ENCODE measurements around the gene DYNLT4. TPM values are rescaled to one million over a fixed set of nuclear protein-coding genes. Genes with fewer than 3 reads are reported as not detected.

The DYNLT4 gene
- total RNA-seq, 2 donors from 2014 or later = 0.64 TPM; not detected in 1

DNA sequence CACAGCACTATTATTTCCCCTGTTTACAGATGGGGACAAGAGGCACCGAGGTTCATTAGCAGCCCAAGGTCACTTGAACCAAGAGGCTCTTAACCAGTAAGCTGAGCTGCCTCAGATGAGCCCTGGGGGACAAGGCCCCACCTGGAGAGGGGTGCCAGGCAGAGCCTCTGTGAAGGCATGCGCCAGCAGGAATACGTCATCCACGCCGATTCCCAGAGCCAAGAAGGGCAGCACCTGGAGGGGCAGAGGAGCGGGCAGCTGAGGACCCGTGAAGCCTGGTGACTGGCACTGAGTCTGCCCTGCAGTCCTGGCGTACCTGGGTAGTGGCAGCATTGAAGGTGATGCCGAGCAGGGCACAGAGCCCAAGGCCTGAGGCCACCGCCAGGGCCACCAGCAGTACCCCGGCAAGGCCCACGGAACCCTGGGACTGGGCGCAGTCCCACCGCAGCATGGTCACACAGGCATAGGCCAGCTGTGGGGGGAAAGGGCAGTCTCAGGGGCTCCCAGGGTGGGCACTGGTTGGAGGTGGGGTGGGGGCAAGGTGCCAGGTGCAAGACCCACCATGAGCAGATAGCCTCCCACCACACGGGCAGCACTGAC lies 21.8 kb upstream of the DYNLT4 start:
- 95 to 96% methylated on average over 12 to 15 of the region's 15 CpGs for whole genome bisulfite sequencing, 2 experiments (ENCODE audit: insufficient coverage in 1 of 2, insufficient read length in 1 of 2)
- H3K9ac ChIP-seq (ENCODE audit: extremely low read depth, low read length, poor library complexity, severe bottlenecking) = no peak overlapping the region
- TF ChIP-seq, protein P1, sequence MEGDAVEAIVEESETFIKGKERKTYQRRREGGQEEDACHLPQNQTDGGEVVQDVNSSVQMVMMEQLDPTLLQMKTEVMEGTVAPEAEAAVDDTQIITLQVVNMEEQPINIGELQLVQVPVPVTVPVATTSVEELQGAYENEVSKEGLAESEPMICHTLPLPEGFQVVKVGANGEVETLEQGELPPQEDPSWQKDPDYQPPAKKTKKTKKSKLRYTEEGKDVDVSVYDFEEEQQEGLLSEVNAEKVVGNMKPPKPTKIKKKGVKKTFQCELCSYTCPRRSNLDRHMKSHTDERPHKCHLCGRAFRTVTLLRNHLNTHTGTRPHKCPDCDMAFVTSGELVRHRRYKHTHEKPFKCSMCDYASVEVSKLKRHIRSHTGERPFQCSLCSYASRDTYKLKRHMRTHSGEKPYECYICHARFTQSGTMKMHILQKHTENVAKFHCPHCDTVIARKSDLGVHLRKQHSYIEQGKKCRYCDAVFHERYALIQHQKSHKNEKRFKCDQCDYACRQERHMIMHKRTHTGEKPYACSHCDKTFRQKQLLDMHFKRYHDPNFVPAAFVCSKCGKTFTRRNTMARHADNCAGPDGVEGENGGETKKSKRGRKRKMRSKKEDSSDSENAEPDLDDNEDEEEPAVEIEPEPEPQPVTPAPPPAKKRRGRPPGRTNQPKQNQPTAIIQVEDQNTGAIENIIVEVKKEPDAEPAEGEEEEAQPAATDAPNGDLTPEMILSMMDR (conservative IDR thresholded peaks at IDR 0.05) = no peak
- H3K27ac Mint-ChIP-seq = no peak overlapping the region
- no peak overlapping the region for H3K4me3 Mint-ChIP-seq
- no peaks in the 10 kb centered on the region for H3K9me3 ChIP-seq (ENCODE audit: control insufficient read depth, low read length)
- no peaks in the 10 kb centered on the region for H3K27me3 Mint-ChIP-seq (ENCODE audit: insufficient read depth)
- no peaks in the 10 kb centered on the region for H3K27me3 ChIP-seq (ENCODE audit: control insufficient read depth, insufficient read depth, low read length, poor library complexity, severe bottlenecking)
- H3K27ac ChIP-seq (ENCODE audit: low read depth, low read length) = no peak overlapping the region
- H3K9me3 Mint-ChIP-seq = no peaks in the 10 kb centered on the region
- no peaks in the 10 kb centered on the region for H3K36me3 Mint-ChIP-seq (ENCODE audit: low read depth)
- peaks cover 9% of the 10 kb centered on the region for H3K4me1 Mint-ChIP-seq
- no peaks in the 10 kb centered on the region for H3K4me1 ChIP-seq (ENCODE audit: control insufficient read depth, insufficient read depth, low read length)
- H3K4me3 ChIP-seq (ENCODE audit: low read length) = no peak overlapping the region
- no peaks in the 10 kb centered on the region for H3K36me3 ChIP-seq (ENCODE audit: control insufficient read depth, insufficient read depth, low read length)
- no peak for DNase-seq

- Histone ChIP-seq H3K36me3 (ENCODE audit: control insufficient read depth, insufficient read depth, low read length) (no peaks in the 10 kb centered on the region), H3K4me3 (ENCODE audit: low read length) (no peak overlapping the region), H3K9ac (ENCODE audit: extremely low read depth, low read length, poor library complexity, severe bottlenecking) (no peak overlapping the region), H3K27me3 (ENCODE audit: control insufficient read depth, insufficient read depth, low read length, poor library complexity, severe bottlenecking) (no peaks in the 10 kb centered on the region), H3K9me3 (ENCODE audit: control insufficient read depth, low read length) (no peaks in the 10 kb centered on the region), H3K4me1 (ENCODE audit: control insufficient read depth, insufficient read depth, low read length) (no peaks in the 10 kb centered on the region), H3K27ac (ENCODE audit: low read depth, low read length) (no peak overlapping the region)
- TF ChIP-seq, protein P1 (conservative IDR thresholded peaks at IDR 0.05) = no peak
- H3K4me3 Mint-ChIP-seq = no peak overlapping the region
- H3K9me3 Mint-ChIP-seq = no peaks in the 10 kb centered on the region
- no peak overlapping the region for H3K27ac Mint-ChIP-seq
- peaks cover 9% of the 10 kb centered on the region for H3K4me1 Mint-ChIP-seq
- H3K27me3 Mint-ChIP-seq (ENCODE audit: insufficient read depth) = no peaks in the 10 kb centered on the region
- 93 to 98% methylated on average over 15 to 21 of the region's 21 CpGs for WGBS, 2 experiments (ENCODE audit: insufficient coverage in 1 of 2, insufficient read length in 1 of 2)
- DNase-seq = peak; percentile 49
- H3K36me3 Mint-ChIP-seq (ENCODE audit: low read depth) = no peaks in the 10 kb centered on the region
Observed at GRCh38 chr1:44828003-44828651, 21.0 kb upstream of the DYNLT4 start.

DNA sequence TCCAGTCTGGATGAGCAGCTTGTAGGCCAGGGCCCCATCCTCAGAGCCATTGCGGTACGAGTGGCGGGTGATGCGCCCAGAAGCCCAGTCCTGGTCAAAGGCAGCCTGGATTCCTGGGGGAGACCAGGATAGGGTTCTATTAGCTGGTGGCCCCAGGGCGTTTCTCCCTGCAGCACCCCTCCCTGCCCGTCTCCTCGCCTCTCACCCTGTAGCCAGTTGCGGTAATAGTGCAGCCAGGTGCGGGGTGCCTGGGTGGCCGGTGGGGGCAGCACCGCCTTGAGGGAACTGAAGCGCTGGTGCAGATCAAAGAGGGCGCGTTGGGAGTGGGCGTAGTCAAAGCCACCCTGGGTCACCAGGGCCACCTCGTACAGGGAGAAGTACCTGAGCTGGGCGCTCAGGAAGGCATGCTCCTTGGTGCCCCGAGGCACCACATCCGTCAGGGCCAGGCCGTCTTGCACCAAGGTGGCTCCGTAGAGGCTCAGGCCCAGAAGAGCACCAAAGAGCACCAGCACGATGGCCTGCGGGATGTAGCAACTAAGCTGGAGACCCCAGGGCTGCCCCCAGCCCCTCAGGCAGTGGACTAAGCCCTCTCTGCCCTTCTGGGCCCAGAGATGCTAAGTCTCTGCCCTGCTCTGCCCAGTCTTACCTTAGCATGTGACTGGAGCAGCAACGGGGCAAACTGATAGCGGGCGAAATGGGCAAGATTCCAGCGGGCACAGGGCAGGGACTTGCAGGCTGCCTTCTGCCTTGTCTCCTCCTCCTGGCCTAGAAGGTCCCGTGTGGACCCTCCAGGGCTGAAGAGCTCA lies 20.2 kb upstream of the DYNLT4 start:
- Histone ChIP-seq H3K4me1 (ENCODE audit: control insufficient read depth, insufficient read depth, low read length) (no peaks in the 10 kb centered on the region), H3K9ac (ENCODE audit: extremely low read depth, low read length, poor library complexity, severe bottlenecking) (no peak overlapping the region), H3K9me3 (ENCODE audit: control insufficient read depth, low read length) (no peaks in the 10 kb centered on the region), H3K27ac (ENCODE audit: low read depth, low read length) (no peak overlapping the region), H3K27me3 (ENCODE audit: control insufficient read depth, insufficient read depth, low read length, poor library complexity, severe bottlenecking) (no peaks in the 10 kb centered on the region), H3K4me3 (ENCODE audit: low read length) (no peak overlapping the region), H3K36me3 (ENCODE audit: control insufficient read depth, insufficient read depth, low read length) (no peaks in the 10 kb centered on the region)
- 93 to 95% methylated on average over 19 to 28 of the region's 28 CpGs for WGBS, 2 experiments (ENCODE audit: insufficient coverage in 1 of 2, insufficient read length in 1 of 2)
- no peak overlapping the region for H3K27ac Mint-ChIP-seq
- TF ChIP-seq, protein P1 (conservative IDR thresholded peaks at IDR 0.05) = peak; percentile 68
- no peak overlapping the region for H3K4me3 Mint-ChIP-seq
- DNase-seq = peak; percentile 90
- H3K9me3 Mint-ChIP-seq = no peaks in the 10 kb centered on the region
- H3K4me1 Mint-ChIP-seq = peaks cover 7% of the 10 kb centered on the region
- H3K36me3 Mint-ChIP-seq (ENCODE audit: low read depth) = no peaks in the 10 kb centered on the region
- H3K27me3 Mint-ChIP-seq (ENCODE audit: insufficient read depth) = no peaks in the 10 kb centered on the region

Measured in endodermal cell (in vitro differentiated cells).